Measurements from ENCODE around the gene CDK5R2.
"Not testable (repeated sequence)": the region's sequence is repeated elsewhere in the genome, so short reads cannot be mapped to it uniquely, and the experiment has no call there.

Gene CDK5R2

DNA sequence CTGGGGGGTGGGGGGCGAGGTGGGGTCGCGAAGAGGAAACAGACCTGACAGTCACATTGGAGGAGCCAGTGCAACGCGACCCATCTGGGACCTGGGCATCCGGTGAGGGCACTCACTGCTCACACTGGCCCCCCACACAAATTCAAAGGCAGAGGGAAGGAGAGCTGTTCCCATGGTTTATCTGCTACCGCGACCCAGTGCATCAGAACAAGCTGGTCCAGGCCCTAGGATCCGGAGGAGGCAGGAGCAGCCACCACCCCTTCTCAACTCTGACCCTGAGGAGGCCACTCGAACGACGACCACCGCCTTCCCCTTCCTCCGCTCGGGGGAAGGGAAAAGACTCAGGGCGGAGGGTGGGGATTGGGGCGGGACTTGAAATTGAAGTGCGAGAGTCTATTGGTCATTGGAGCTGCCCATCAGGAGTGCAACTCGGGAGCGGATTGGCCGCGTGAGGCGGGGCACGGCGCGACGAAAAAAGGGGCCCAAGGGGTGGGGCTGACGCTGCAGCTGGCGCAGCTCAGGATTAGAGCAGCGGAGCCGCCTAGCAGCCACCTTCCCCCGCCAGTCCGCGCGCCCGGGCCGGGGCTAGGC is at the start of gene CDK5R2:
TSS of gene CDK5R2 (plus strand) at position 526 of the 591 bp plus-strand sequence. CDS start 155 bp downstream, outside the sequence.
- H3K4me3 ChIP-seq (ENCODE audit: low read depth, low read length): peak within 1 kb of the TSS; percentile 45
- DNase-seq (ENCODE audit: low read depth): peak; percentile 26

DNA sequence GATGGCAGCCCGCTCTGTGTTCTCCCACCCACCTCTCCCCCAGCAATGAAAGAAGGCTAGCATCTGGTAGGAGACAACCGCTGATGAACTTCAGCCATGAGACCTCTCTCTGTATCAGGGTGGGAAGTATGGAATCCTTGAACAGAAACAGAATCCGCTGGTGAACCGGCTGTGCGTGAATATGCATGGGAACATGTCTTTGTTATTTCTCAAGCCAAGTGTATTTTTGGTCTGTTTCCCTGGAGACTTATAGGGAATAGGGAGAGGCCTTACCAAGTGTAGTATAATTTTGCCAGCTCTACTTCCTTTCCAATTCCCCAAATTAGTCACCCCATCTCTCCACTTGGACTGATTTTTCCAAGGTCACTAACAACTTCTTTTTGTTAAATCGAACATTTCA is 48.7 kb upstream of the CDK5R2 start:
- no peak for DNase-seq (ENCODE audit: low read depth)

DNA sequence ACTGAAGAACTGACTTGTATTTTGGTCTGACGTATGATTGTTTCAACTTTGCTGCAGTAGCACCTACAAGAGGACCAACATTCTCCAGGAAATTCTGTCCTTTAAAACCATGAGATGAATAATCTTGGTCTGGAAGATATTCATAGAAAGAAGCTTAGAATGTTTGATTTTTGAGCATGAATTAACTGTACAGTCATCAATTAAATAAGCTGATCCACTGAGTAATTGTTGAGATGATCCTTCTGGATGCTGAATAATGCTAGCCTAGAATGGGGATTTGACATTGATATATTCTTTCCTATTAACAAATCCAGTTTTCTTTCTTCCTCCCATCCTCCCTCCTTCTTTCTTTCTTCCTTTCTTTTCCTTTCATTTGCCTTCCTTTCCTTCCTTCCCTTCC is 39.0 kb upstream of the CDK5R2 start:
- no peak overlapping the region for H3K4me3 ChIP-seq (ENCODE audit: low read depth, low read length)
- no peak for DNase-seq (ENCODE audit: low read depth)

More for the DNA sequence above, 48.7 kb upstream of the CDK5R2 start:
- H3K4me3 ChIP-seq (ENCODE audit: low read depth, low read length): no peak overlapping the region

DNA sequence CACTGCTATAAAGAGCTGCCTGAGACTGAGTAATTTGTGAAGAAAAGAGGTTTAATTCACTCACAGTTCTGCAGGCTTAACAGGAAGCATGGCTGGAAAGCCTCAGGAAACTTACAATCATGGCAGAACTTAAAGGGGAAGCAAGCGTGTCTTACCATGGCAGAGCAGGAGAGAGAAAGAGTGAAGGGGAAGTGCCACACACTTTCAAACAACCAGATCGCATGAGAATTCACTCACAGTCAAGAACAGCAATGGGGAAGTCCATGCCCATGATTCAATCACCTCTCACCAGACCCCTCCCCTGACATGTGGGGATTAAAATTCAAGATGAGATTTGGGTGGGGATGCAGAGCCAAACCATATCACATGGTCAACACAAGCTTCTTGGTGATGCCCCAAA is 34.7 kb upstream of the CDK5R2 start:
- no peak overlapping the region for H3K4me3 ChIP-seq (ENCODE audit: low read depth, low read length)
- no peak for DNase-seq (ENCODE audit: low read depth)

- no peak for DNase-seq (ENCODE audit: low read depth)
- no peak overlapping the region for H3K4me3 ChIP-seq (ENCODE audit: low read depth, low read length)
Measured at GRCh38 chr2:218925434-218925833, 34.0 kb upstream of the CDK5R2 start.

GRCh38 chr2:218927422-218927821 is 32.0 kb upstream of the CDK5R2 start:
- no peak for DNase-seq (ENCODE audit: low read depth)
- no peak overlapping the region for H3K4me3 ChIP-seq (ENCODE audit: low read depth, low read length)

DNA sequence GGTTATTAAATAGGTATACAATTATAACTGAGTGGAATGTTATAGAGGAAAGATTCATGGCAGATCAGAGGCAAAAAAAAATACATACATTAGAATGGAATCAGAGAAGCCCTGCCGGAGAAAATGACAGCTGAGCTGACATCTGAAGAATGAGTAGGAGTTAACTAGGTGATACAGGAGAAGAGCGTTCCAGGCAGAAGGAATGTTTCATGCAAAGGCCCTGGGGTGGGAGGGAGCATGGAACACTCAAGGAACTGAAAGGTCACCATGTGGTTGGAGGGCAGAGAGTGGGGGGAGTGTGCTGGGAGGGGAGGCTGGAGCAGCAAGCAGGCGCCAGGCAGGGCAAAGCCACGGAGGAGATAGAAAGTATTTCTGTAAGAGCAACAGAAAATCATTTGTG is 31.6 kb upstream of the CDK5R2 start:
- DNase-seq (ENCODE audit: low read depth): no peak
- H3K4me3 ChIP-seq (ENCODE audit: low read depth, low read length): no peak overlapping the region

DNA sequence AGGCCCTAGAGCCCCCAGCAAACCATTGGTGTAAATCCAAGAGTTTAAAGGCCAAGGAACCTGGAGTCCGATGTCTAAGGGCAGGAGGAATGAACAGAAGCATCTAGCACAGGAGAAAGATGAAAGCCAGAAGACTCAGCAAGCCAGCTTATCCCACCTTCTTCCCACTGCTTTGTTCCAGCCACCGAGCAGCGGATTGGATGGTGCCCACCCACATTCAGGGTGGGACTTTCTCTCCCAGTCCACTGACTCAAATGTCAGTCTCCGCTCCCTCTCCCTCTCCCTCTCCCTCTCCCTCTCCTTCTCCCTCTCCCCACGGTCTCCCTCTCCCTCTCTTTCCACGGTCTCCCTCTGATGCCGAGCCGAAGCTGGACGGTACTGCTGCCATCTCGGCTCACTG is 29.0 kb upstream of the CDK5R2 start:
- H3K4me3 ChIP-seq (ENCODE audit: low read depth, low read length); DNase-seq (ENCODE audit: low read depth): not testable (repeated sequence)

GRCh38 chr2:218931751-218932150 is 27.7 kb upstream of the CDK5R2 start:
- DNase-seq (ENCODE audit: low read depth); H3K4me3 ChIP-seq (ENCODE audit: low read depth, low read length): not testable (repeated sequence)

- H3K4me3 ChIP-seq (ENCODE audit: low read depth, low read length): no peak overlapping the region
- DNase-seq (ENCODE audit: low read depth): no peak
Measured at GRCh38 chr2:218944759-218945404, 14.6 kb upstream of the CDK5R2 start.

- no peak for DNase-seq (ENCODE audit: low read depth)
- no peak overlapping the region for H3K4me3 ChIP-seq (ENCODE audit: low read depth, low read length)
Measured at GRCh38 chr2:218946621-218947020, 12.8 kb upstream of the CDK5R2 start.

DNA sequence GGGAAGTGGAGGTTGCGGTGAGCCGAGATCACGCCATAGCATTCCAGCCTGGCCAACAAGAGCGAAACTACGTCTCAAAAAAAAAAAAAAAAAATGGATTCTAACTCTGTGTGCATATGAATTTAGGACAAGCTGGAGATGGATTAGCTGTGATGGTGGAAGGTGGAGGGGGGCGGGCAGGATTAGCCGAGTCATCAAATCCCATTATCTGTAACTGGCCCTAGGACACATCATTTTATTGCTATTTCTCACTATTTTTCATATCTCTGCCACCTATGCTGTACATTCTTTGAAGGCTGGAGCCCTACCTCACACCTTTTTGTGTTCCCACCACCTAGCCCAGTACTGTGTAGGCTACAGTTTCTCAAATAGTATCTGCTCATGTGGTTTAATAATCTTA is 7.3 kb upstream of the CDK5R2 start:
- DNase-seq (ENCODE audit: low read depth): no peak
- H3K4me3 ChIP-seq (ENCODE audit: low read depth, low read length): no peak overlapping the region

DNA sequence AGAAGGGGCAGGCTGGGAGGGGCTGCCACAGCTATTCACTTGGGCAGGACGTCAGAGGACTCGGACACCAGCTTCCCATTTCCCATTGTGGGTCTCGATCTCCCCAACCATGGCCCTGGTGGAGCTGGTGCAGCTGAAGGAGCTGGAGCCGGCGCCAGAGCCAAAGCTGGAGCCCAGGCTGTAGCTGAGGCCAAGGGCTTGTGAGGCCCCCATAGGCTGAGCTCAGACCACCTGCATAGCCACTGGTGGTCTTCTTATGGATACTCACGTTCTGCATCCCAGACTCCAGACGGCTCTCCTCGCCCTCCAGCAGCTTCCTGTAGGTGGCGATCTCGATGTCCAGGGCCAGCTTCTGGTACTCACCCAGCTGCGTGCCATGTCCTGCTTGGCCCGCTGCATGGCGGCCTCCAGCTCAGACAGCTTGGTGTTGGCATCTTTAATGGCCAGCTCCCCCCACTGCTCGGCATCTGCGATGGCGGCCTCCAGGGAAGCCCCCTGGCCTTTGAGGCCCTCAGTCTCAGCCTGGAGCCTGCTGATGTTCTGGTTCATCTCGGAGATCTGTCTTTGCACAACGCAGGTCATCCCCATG is 6.0 kb upstream of the CDK5R2 start:
- no peak for DNase-seq (ENCODE audit: low read depth)
- H3K4me3 ChIP-seq (ENCODE audit: low read depth, low read length): no peak overlapping the region

DNA sequence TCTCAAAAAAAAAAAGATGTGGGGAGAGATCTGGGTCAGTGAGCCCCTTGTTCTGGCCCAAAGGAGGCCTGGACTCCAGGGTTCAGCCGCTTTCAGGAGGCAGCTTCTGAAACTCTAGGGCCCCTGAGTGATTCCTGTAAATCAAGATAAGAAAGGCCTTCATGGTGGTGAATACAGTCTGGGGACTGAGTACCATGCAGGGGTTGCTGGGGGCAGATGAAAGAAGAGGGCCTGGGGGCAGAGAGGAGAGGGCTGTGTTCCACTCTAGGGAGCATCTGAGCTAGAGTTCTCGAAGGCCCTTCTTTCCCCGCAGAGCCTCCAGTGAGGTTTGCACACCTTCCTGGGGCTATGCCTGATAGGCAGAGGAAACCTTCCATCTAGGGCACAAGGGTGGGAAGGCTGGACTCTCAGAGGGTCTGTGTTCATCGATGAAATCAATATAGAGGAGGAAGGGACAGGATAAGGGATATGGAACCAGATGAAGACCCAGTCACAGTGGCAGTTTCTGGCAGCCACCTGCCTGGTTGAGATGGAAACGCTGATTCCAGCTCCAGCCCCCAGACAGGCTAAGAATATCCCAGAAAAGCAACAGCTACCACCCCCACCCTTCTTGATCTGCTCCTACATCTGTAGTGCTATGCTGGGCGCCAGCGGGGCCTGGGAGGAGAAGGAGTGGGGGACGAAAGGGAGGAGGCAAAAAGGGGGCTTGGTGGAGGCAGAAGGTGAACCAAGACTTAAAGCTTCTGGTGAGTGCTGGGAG is 4.7 kb upstream of the CDK5R2 start:
- H3K4me3 ChIP-seq (ENCODE audit: low read depth, low read length): no peak overlapping the region
- DNase-seq (ENCODE audit: low read depth): no peak

- DNase-seq (ENCODE audit: low read depth): no peak
- no peak overlapping the region for H3K4me3 ChIP-seq (ENCODE audit: low read depth, low read length)
Measured at GRCh38 chr2:218956039-218956438, 3.4 kb upstream of the CDK5R2 start.

DNA sequence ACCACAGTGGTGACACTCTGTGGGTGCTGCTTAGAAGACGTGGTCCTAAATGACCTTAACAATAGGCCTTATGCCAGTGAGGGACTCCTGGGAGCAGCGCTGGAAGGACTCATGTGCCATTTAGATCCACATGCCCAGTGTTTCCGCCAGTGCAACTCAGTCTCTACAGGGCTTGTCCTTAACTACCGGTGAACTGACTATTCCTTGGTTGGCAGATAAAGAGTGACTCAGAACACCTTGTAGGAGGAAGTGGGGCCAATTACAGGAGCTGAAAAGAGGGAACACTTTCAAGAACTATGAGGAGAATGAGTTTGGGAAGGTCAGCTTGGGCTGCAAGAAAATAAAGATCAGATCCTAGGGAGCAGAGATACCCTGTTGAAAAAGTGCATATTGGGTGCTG is 1.8 kb upstream of the CDK5R2 start:
- no peak overlapping the region for H3K4me3 ChIP-seq (ENCODE audit: low read depth, low read length)
- DNase-seq (ENCODE audit: low read depth): no peak

- no peak for DNase-seq (ENCODE audit: low read depth)
Measured at GRCh38 chr2:218958276-218958675, 1.2 kb upstream of the CDK5R2 start.

GRCh38 chr2:218959761-218960308 is 369 bp downstream of the CDK5R2 start:
- H3K4me3 ChIP-seq (ENCODE audit: low read depth, low read length): peak overlapping the region; percentile 45
- DNase-seq (ENCODE audit: low read depth): no peak

More at GRCh38 chr2:218958276-218958675, 1.2 kb upstream of the CDK5R2 start:
- H3K4me3 ChIP-seq (ENCODE audit: low read depth, low read length): no peak overlapping the region

DNA sequence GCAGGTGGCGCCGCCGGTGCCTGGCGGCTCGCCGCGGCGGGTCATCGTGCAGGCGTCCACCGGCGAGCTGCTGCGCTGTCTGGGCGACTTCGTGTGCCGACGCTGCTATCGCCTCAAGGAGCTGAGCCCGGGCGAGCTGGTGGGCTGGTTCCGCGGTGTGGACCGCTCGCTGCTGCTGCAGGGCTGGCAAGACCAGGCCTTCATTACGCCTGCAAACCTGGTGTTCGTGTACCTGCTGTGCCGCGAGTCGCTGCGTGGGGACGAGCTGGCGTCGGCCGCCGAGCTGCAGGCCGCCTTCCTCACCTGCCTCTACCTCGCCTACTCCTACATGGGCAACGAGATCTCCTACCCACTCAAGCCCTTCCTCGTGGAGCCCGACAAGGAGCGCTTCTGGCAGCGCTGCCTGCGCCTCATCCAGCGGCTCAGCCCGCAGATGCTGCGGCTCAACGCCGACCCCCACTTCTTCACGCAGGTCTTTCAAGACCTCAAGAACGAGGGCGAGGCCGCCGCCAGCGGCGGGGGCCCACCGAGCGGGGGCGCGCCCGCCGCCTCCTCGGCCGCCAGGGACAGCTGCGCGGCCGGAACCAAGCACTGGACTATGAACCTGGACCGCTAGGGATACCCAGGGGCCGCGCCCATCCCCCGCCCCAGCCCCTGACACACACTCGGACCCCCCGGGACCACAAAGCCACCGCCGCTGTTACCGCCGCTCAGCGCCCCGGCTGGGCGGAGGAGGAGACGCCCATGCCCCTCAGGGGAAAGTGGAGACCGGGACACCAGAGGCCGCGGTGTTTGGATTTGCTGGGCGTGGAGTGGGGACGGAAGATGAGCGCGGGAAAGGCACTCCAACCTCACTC is 1.1 kb downstream of the CDK5R2 start:
- DNase-seq (ENCODE audit: low read depth): no peak
- no peak overlapping the region for H3K4me3 ChIP-seq (ENCODE audit: low read depth, low read length)
